ENCODE results near the gene SLC17A1. TPM values are rescaled to one million over a fixed set of nuclear protein-coding genes. Genes with fewer than 3 reads are reported as not detected.

Gene SLC17A1
- total and polyA plus RNA-seq, 2 donors from 2014 or later: 26.3 to 109 TPM

DNA sequence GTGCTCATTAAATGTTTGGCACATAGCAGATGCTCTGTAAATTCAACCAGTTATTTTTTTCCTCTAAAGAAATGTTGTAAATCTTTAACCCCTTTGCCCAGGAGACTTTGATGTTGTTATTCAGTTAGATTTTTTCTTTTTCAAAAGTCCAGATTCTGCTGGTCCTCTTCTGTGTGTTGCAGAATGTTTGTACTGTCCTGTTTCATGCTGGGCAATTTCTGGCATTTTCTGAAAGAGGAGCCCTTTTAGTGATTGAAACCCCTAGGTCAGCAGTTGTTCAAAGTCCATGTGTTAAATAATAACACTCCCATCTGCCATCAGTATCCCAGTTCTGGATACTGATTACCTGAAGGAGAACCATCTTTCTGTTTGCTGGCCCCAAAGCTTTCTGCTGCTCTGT, 1.3 kb upstream of the SLC17A1 start:
- FAIRE-seq (peak; percentile 23), DNase-seq (peak in 1 of 5 donors; percentile 14)
- intact Hi-C loops (cut with DNase I): no loop called here
- H3K9me3 ChIP-seq (ENCODE audit: control insufficient read depth in 2 of 3, insufficient read depth in 1 of 3, low read length in 3 of 3): no peaks in the 10 kb centered on the region
- H3K9ac ChIP-seq (ENCODE audit: low read length in 3 of 3): no peak overlapping the region
- no peak overlapping the region for H3K4me3 ChIP-seq (ENCODE audit: low read length in 3 of 3)
- no peaks in the 10 kb centered on the region for H3K27me3 ChIP-seq (ENCODE audit: control insufficient read depth, insufficient read depth, low read length)
- H3K4me1 ChIP-seq (ENCODE audit: control insufficient read depth in 2 of 3, insufficient read depth in 2 of 3, low read depth in 1 of 3, low read length in 3 of 3): peaks cover 0 to 5% (median 4%) of the 10 kb centered on the region in 3 donors
- TF ChIP-seq, protein P1, sequence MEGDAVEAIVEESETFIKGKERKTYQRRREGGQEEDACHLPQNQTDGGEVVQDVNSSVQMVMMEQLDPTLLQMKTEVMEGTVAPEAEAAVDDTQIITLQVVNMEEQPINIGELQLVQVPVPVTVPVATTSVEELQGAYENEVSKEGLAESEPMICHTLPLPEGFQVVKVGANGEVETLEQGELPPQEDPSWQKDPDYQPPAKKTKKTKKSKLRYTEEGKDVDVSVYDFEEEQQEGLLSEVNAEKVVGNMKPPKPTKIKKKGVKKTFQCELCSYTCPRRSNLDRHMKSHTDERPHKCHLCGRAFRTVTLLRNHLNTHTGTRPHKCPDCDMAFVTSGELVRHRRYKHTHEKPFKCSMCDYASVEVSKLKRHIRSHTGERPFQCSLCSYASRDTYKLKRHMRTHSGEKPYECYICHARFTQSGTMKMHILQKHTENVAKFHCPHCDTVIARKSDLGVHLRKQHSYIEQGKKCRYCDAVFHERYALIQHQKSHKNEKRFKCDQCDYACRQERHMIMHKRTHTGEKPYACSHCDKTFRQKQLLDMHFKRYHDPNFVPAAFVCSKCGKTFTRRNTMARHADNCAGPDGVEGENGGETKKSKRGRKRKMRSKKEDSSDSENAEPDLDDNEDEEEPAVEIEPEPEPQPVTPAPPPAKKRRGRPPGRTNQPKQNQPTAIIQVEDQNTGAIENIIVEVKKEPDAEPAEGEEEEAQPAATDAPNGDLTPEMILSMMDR (IDR thresholded peaks at IDR 0.05; ENCODE audit: borderline replicate concordance, extremely low read depth, insufficient read depth): no peak
- H3K27ac ChIP-seq (ENCODE audit: low read depth in 2 of 2, low read length in 2 of 2): peak overlapping the region in 1 of 2 donors; percentile 88
- no peaks in the 10 kb centered on the region for H3K36me3 ChIP-seq (ENCODE audit: control insufficient read depth in 2 of 3, insufficient read depth in 3 of 3, low read length in 3 of 3)

DNA sequence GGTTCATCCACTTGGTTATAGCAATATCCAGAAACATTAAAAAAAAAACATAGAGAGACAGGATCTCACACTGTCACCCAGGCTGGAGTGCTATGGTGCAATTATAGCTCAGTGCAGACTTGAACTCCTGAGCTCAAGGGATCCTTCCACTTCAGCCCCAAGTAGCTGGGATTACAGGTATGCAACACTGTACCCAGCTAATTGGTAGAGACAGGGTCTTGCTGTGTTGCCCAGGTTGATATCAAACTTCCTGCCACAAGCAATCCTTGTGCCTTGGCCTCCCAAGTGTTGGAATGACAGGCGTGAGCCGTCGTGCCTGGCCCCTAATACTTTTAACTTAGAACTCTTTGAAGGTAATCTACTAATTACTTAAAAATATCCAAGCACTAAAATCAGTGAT, 818 bp upstream of the SLC17A1 start:
- no peak overlapping the region for H3K9ac ChIP-seq (ENCODE audit: low read length in 3 of 3)

DNA sequence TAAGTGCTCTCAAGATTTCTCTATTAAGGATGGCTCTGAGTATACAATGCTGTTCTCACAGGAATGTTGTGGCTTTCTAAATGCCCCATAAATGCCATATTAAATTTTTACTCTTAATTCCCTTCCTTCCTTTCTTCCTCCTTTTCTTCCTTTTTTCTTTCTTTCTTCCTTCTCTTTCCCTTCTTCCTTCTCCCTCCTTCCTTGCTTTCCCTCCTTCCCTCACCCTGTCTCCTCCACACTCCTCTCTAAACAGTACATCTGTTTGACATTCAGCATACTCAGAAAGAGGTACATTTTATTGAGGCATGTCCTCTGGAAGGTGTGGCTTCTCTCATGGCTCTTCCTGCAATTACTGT, 433 bp upstream of the SLC17A1 start:
- Histone ChIP-seq H3K27ac (ENCODE audit: low read depth in 2 of 2, low read length in 2 of 2) (peak overlapping the region; percentile 81 to 88), H3K9me3 (ENCODE audit: control insufficient read depth in 2 of 3, insufficient read depth in 1 of 3, low read length in 3 of 3) (no peaks in the 10 kb centered on the region), H3K9ac (ENCODE audit: low read length in 3 of 3) (no peak overlapping the region), H3K4me3 (ENCODE audit: low read length in 3 of 3) (peak overlapping the region in 1 of 3 donors; percentile 15), H3K4me1 (ENCODE audit: control insufficient read depth in 2 of 3, insufficient read depth in 2 of 3, low read depth in 1 of 3, low read length in 3 of 3) (peaks cover 0 to 5% (median 4%) of the 10 kb centered on the region in 3 donors), H3K36me3 (ENCODE audit: control insufficient read depth in 2 of 3, insufficient read depth in 3 of 3, low read length in 3 of 3) (no peaks in the 10 kb centered on the region), H3K27me3 (ENCODE audit: control insufficient read depth, insufficient read depth, low read length) (no peaks in the 10 kb centered on the region)
- DNase-seq: no peak
- TF ChIP-seq, protein P1 (IDR thresholded peaks at IDR 0.05; ENCODE audit: borderline replicate concordance, extremely low read depth, insufficient read depth): no peak
- intact Hi-C loops (cut with DNase I): no loop called here
- FAIRE-seq: no peak

More for the DNA sequence above, 818 bp upstream of the SLC17A1 start:
- Histone ChIP-seq H3K27ac (ENCODE audit: low read depth in 2 of 2, low read length in 2 of 2) (peak overlapping the region; percentile 81 to 88), H3K4me1 (ENCODE audit: control insufficient read depth in 2 of 3, insufficient read depth in 2 of 3, low read depth in 1 of 3, low read length in 3 of 3) (peaks cover 0 to 5% (median 4%) of the 10 kb centered on the region in 3 donors), H3K4me3 (ENCODE audit: low read length in 3 of 3) (no peak overlapping the region), H3K9me3 (ENCODE audit: control insufficient read depth in 2 of 3, insufficient read depth in 1 of 3, low read length in 3 of 3) (no peaks in the 10 kb centered on the region), H3K27me3 (ENCODE audit: control insufficient read depth, insufficient read depth, low read length) (no peaks in the 10 kb centered on the region), H3K36me3 (ENCODE audit: control insufficient read depth in 2 of 3, insufficient read depth in 3 of 3, low read length in 3 of 3) (no peaks in the 10 kb centered on the region)
- intact Hi-C loops (cut with DNase I): no loop called here
- FAIRE-seq (no peak), DNase-seq (no peak)
- TF ChIP-seq, protein P1 (IDR thresholded peaks at IDR 0.05; ENCODE audit: borderline replicate concordance, extremely low read depth, insufficient read depth): no peak

DNA sequence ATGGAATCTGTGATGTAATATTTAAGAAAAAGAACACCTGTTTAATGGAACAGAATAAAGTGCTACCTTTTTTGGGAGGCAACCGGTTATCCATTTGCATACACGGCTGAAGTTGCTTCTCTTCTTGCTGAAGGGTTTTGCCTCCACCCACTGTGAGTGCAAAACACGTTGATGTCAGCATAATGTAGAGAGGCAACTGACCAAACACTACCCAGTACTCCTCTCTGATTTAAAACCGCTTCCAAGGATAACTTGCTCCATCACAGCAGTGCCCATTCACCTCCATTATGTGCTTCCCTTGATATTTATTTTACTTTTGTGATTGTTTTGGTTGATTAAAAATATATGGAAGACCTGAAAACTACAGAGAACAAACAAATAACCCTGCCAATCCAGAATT, 1.4 kb downstream of the SLC17A1 start:
- intact Hi-C loops (cut with DNase I): no loop called here
- no peaks in the 10 kb centered on the region for H3K9me3 ChIP-seq (ENCODE audit: control insufficient read depth in 2 of 3, insufficient read depth in 1 of 3, low read length in 3 of 3)
- no peaks in the 10 kb centered on the region for H3K27me3 ChIP-seq (ENCODE audit: control insufficient read depth, insufficient read depth, low read length)
- H3K27ac ChIP-seq (ENCODE audit: low read depth in 2 of 2, low read length in 2 of 2): peak overlapping the region; percentile 81 to 91
- H3K9ac ChIP-seq (ENCODE audit: low read length in 3 of 3): peak overlapping the region in 2 of 3 donors; percentile 19 to 88
- peak overlapping the region; percentile 4 to 96 (median 86) for H3K4me3 ChIP-seq (ENCODE audit: low read length in 3 of 3)
- FAIRE-seq: no peak
- peak in 1 of 5 donors; percentile 11 for DNase-seq
- peaks cover 0 to 6% (median 0%) of the 10 kb centered on the region in 3 donors for H3K36me3 ChIP-seq (ENCODE audit: control insufficient read depth in 2 of 3, insufficient read depth in 3 of 3, low read length in 3 of 3)
- H3K4me1 ChIP-seq (ENCODE audit: control insufficient read depth in 2 of 3, insufficient read depth in 2 of 3, low read depth in 1 of 3, low read length in 3 of 3): peaks cover 0 to 5% (median 2%) of the 10 kb centered on the region in 3 donors
- TF ChIP-seq, protein P1 (IDR thresholded peaks at IDR 0.05; ENCODE audit: borderline replicate concordance, extremely low read depth, insufficient read depth): no peak
